IPS DF 4.7 (cell line): ENCODE data around the gene FRMD4A.
"Not testable (repeated sequence)": the region's sequence is repeated elsewhere in the genome, so short reads cannot be mapped to it uniquely, and the experiment has no call there.

Experiments
- DNase-seq: peaks from one replicate; pipeline ENCODE4 v3.0.0-alpha.2; 2013; ENCODE audit warnings: low spot score; ENCODE audit errors: extremely low read depth

Gene FRMD4A

DNA sequence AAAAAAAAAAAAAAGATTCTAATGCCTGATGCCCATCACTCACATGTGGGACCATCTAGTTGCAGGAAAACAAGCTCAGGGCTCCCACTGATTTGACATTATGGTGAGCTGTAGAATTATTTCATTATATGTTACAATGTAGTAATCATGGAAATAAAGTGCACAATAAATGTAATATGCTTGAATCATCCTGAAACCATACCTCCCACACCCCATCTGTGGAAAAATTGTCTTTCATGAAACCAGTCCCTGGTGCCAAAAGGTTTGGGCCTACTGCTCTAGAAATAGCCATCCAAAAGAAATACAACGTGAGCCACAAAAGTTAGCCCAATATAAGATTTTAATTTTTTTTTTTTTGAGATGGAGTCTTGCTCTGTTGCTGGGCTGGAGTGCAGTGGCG is 478.8 kb downstream of the FRMD4A start:
- no peak for DNase-seq

DNA sequence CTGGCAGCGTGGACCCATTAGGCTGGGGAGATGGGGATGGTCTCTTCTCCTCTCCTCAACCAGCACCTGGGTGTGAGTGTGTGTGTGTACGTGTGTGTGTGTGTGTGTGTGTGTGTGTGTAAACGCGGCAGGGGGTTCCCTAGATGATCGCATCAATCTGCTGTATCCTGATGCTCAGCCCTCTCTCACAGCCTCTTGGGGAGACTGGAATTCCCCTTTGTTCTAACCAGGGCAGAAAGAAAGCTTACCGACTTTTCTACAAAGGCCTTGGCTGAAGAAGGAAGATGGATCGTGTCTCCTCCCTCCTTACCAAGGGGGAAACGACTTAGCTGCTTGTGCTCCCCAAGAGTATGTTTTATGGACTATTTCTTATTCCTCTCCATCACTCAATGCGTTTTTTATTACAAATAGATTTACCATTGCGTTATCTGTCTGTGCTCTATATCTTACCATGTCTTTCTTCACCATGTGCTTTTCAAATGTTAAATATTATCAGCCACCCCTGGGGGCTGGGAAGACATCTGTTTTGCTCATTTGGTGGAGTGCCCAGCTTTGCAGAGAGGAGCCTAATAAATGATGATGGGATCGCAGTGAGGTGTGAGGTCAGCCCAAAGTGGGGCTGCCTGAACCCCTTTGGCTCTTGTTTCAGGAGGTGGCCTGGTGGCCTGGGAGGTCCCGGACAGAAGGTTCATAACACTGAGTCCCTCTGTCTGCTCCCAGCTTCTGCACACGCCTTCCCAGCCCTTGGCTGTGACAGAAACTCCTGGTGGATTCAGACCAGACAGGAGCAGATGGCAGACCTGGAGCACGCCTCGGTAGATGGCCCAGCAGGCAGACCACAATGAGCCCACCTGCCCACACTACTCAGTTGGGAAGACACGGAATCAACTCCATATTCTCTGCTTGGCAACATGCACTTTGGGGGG is 481.9 kb downstream of the FRMD4A start:
- DNase-seq, result no peak

DNA sequence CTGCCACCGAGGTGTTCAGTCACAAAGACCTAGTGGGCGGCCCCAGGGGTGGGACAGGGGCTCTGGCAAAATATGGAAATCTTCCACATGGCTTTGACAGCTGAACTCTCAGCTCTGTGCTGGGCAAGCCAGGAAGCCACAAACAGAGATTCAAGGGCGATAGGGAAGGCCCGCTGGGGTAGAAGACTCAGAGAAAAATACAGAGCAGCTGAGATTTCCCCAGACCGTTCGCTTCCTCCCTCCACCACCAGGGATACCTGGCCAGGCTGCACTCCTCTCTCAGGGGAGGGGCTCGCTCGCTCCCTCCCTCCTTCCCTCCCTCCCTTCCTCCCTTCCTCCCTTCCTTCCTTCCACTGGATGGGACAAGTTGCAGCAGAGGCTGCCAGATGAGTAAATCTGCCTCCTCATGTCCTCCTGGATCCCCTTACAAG is 483.5 kb downstream of the FRMD4A start:
- DNase-seq, result no peak

DNA sequence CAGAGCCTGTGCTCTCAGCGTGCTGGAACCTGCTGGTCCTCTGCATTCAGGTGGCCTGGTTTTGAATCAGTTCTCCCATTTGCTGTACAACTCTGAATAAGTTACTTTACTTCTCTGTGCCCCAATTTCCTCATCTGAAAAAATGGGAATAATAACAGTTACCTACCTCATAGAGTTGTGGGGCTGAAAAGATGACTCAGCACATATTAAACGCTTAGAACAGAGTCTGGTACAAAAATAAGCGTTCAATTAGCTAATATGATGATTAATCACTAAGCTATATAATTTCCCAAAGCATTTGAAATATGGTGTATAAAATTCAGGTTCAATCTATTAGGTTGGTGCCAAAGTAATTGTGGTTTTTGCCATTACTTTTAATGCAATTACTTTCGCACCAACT is 484.8 kb downstream of the FRMD4A start:
- no peak for DNase-seq

DNA sequence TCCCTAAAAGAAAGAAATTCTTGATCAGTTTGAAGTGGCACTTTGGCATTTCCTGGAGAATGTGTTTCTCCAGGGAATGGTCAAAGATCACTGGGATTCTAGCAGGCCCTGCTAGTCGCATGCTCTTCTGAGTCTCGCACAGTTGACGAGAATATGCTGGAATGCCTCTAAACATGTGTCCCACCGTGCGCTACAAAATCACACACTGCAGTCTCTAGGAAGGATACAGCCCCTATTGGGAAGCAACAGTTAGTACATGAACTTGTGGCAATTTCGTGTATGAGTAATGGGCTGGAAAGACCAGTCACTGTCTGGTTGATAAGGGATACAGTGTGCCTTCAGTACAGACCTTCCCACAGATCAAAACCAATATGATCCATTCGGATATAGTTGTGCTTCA is 486.1 kb downstream of the FRMD4A start:
- DNase-seq, result no peak

DNA sequence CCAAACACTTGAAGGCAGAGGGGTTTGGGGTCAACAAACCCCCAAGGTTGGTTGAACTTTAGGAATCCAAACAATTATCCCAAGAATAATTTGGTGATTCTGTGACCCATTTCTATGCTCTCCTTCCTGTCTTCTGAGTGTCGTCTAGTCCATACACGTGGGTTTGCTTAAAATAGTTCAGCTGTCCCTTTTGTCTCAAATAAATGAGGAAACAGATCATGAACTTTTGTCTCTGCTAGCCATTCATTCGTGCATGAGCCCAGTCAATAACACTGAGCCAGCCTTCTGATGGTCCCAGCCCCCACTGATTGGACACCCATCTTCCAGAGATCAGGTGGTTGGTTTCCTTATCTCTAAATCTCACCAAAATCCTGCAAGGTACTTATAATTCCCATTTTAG is 488.6 kb downstream of the FRMD4A start:
- DNase-seq, result no peak

DNA sequence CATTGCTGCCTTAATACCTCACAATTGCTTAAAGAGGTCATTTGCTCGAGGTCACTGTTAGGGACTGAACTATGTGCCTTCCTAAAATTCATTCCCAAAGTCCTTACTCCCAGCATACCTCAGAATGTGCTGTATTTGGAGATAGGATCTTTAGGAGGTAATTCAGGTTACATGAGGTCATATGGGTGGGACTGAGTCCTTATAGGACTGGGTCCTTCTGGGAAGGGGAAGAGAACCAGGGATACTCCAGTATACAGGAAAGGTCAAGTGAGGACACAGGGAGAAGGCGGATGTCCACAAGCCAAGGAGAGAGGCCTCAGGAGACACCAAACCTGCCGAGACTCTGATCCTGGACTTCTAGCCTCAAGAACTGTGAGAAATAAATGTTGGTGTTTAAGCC is 490.7 kb downstream of the FRMD4A start:
- no peak for DNase-seq

DNA sequence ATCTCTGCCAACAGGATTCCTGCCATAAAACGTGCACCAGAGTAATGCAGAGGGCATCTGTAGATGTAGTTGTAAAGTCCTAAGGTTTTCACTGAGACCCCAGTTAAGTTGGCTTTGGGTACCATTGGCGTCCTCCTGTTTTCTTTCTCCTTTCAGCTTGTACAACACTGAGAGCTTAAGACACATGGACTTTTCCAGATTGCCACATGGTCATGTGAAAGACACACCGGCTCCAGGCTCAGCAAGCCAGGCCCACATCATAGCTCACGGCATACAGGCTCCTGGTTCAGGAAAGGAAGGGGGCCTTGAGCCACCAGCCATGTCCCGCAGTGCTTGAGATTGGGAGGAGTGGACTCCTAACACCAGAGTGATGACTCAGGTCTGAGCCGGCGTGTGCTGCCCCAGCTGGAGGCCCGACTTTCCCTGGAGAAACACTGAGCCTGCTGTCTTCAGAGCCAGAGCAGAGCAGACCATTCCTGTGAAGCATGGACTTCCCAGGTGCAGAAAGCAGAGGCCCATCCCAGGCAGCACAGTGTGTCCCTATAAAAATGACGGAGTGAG is 491.2 kb downstream of the FRMD4A start:
- DNase-seq, result no peak

DNA sequence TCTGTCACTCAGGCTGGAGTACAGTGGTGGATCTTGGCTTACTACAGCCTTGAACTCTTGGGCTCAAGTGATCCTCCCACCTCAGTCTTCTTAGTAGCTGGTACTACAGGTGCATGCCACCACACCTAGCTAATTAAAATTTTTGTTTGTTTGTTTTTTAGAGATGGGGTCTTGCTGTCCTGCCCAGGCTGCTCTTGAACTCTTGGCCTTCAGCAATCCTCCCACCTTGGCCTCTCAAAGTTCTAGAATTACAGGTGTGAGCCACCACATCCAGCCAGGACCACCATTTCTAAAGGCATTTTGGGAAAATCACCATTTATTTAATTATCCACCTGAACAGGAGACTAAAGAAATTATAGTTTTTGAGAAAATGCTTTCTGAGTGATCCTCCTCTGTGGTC is 491.7 kb downstream of the FRMD4A start:
- no peak for DNase-seq

DNA sequence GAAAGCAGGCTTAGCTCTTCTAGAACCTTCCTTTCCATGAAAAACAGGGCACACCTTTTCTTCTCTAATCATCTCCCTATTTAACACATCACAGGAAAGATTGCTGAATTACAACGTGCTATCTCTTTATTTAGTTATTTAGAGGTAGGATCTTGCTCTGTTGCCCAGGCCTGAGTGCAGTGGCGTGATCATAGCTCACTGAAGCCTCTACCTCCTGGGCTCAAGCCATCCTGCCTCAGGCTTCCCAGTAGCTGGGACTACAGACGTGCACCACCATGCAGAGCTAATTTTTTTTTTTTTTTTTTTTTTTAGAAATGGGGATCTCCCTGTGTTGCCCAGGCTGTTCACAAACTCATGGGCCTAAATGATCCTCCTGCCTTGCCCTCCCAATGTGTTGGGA is 492.8 kb downstream of the FRMD4A start:
- no peak for DNase-seq

DNA sequence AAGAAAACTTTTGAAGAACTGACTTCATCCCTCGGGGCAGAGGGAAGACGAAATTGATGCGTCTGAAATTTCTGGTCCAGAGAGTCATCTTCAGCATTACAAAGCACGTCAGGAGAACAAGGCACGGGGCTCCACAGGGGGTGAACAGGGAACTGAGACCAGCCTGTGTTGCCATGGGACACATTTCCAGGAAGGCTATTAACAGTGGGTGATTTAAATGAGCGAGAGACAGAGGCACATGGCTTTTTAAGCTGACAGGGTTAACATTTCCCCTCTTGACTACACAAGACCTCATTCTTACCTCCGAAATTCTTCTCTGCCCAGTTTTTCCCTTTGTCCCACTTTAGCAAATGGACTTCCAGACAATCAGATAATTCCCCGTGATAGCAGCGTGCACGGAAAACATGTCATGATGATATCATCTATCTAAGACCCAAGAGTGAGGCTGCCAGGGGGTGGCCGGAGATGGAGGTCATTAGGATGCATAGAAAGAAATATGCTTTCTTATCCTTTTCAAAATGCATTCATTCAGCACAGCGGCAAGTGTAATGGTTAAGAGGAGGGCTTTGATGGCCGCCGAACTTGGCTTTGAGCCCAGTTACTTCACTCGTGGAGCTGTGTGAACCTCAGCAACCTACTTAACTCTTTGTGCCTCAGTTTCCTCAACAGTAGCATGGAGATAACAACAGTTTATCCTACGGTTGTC is 496.0 kb downstream of the FRMD4A start:
- no peak for DNase-seq

DNA sequence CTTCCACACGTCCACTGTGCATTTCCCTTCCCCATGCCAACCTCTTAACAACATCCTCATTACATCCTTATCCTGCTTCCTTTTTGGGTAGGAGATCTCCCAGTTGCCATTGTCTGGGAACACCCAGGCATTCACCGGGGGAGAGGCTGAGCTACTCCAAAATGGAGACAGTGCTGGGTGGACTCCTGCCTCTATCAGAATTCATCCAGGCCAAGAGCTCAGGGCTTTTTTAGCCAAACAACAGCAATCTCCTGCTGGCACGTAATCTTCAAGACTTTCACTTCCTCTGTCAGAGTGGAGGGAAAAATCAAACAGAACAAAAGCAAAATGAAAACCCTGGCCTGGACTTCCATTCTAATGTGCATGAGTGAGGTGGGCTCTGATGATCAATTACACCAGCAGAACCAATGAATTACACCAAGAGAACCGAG is 499.0 kb downstream of the FRMD4A start:
- DNase-seq, result no peak

DNA sequence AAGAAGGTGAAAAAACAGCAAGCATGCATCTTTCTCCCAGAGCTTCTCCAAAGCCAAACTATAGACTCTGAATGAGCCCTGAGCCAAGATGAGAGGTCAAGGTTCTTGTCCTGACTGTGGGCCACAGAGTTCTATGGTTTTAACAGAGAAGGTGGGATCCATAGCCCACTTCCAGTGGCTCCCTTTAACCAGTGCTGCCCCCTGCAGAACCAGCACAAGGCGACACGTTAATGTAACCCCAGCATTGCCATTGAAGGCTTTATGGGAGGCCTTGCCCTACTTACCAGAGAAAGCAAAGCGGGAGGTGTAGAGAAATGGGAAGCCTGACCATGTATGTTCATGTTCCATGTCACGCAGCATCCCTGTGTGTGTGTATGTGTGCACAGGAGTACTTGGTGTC is 500.3 kb downstream of the FRMD4A start:
- no peak for DNase-seq

DNA sequence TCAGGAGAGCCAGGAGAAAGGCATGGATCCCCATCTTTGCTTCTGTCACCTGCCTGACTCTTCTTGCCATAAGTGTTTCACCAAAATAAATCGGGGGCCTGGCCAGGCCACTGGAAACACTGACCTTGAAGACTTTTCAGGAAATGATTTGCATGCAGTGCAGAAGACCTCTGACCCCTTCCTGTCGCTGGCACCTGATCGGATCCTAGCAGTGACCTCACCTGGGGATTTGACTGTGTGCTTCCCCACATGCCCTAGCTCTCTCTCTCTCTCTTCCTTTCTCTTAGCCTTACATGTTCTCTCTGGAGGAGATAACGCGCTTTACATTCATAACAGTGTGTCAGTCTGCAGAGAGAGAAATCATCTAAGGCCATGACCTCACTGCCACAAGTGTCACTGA is 500.9 kb downstream of the FRMD4A start:
- DNase-seq, result no peak

DNA sequence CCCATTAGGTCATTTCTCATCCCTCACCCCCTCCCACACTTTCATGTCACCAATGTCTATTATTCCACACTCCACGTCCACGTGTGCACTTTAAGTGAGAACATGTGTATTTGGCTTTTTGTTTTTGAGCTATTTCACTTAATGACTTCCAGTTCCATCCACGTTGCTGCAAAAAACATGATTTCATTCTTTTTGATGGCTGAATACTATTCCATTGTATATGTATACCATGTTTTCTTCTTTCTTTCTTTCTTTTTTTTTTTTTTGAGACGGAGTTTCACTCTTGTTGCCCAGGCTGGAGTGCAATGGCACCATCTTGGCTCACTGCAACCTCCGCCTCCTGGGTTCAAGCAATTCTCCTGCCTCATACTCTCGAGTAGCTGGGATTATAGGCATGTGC is 502.4 kb downstream of the FRMD4A start:
- DNase-seq, result not testable (repeated sequence)

DNA sequence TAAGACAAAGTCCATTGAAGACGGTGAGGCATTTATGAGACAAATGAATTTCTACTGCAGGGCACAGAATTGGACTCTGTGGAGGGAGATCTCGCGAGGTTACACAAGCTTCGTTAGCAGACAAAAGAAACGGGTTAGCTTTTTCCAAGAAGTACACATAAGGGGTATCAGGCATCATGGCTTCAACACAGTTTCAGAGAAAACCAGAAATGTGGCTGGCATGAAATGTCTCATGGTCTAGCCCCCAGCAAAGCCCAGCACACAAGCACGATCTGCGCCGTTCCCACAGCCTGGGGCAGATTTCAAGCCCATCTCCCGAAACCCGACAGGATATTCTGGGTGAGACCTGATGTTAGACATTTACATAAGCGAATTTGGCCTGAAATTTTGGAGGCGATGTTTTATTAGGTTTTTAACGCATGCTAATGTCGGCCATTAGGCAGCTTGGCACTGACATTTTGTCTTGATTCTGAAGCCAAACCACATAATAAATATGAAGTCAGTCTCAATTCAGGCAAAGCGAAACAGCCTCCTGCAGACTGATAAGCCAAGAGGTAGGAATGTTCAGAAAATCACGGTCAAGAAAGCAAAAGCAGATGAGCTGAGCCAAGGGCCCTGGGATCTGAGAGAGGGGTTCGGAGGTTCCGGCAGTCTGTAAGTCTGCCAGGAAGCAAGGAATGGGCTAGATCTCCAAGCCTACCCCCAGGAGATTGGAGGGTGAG is 503.5 kb downstream of the FRMD4A start:
- DNase-seq, result no peak

DNA sequence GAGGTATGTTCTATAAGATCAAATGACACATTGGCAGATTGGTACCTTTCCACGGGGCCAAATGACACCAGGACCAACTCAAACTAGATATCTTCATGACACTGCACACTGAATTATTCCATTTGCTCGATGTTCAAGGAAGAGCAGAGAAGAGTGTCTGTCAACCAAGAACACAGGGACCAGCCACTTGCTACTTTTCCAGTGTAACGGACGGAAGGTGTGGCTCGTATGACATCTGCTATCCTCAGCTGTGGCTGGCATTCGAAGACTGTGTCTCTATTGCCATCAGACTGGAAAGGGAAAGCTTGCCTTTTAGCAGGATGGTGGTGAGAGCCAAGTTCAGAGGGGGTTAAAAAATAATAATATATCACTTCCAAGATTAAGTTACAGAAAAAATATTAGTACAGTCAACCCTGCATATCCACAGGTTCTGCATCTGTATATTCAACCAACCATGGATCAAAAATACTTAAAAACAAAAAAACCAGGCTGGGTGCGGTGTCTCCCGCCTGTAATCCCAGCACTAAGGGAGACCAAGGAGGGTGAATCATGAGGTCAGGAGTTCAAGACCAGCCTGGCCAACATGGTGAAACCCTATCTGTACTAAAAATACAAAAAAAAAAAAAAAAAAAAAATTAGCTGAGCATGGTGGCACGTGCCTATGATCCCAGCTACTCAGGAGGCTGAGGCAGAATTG is 506.9 kb downstream of the FRMD4A start:
- no peak for DNase-seq

DNA sequence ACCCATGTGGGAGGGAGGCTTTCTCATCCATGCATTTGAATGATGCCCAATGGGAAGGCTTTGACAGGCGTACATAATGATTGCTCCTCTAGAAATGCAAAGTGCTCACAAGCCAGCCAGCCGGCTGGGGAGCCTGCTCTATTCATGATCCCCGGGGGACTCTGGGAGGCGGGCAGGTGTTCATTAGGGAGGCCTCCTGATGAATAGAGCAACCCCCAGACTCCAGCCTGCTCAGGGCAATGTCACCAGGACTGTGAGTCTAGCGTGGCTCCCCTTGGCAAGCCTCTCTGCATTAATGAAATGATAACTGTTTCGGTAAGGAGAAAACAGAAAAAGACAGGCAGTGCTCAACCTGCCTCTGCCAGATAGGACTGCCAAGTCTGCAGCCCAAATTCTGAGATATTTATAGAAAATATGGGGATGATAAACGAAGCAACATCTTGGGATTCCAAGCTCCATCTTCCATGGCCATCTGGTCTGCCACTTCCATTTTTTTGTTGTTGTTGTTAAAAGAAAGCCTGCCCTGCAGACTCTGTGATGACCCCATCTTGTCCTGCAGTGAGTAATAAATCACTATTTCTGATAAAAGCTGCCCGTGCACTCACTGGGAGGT is 507.5 kb downstream of the FRMD4A start:
- DNase-seq, result no peak

DNA sequence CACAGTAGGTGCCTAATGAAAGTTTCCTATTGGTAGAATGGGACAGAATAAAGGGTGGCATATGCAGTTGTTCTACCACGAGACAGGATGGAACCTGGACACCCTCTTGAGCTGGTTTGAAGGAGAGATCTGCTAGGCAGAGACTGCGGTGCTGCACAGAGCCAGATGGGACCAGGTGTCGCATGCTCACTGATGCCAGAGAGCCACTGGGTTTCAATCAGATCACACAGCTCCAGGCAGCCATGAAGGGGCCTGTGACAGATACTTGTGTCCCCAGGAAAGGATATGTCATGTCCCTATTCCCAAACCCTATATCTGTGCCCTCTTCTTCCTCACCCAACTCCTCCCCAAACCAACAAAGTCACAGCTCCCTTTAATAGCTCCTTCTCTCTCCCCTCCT is 508.2 kb downstream of the FRMD4A start:
- DNase-seq, result no peak

DNA sequence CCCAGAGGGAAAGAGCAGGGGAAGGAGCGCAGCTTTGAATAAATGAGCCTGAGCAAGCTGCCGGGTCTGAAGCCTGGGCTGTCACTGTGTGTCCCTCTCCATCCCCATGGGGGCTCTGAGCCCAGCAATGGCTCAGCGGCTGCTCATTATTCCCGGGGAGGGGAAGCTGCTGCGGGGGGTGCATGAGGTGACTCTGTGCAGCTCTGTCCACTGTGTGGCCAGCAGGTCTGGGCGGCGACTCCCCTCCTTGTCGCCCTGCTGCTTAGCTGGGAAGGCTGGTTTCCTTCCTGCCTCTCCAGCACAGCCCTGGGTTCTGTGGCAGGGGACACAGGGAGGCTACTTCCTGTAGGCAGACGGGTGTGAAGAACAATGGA is 509.8 kb downstream of the FRMD4A start:
- DNase-seq, result no peak
